ENCODE data around the gene KDM2A.

KDM2A gene

GRCh38 chr11:67306769-67307544 lies 187.9 kb downstream of the KDM2A start:
- no peak for DNase-seq

- DNase-seq, result no peak
Observed at GRCh38 chr11:67307545-67308001, 188.5 kb downstream of the KDM2A start.

Data from fibroblast of skin of right biceps (primary cell).